ACHN (cell line): ENCODE data around the gene SOBP.

Experiments used
- DNase-seq: peaks from one replicate; pipeline ENCODE4 v3.0.0-alpha.2; 2015
- in situ Hi-C: cut with HindIII; loops from 2 replicates; pipeline ENCODE4 v1.10.0; 2017; ENCODE audit warnings: low sequenced_read_pairs, low pct_ligation_motif_present, low pct_unique_long_range_greater_than_20kb

The SOBP gene

GRCh38 chr6:107569473-107569872 is 79.6 kb downstream of the SOBP start:
- in situ Hi-C loops = no loop called here
- DNase-seq = no peak

GRCh38 chr6:107571354-107571753 is 81.4 kb downstream of the SOBP start:
- in situ Hi-C loops = no loop called here

GRCh38 chr6:107572886-107573285 is 83.0 kb downstream of the SOBP start:
- no peak for DNase-seq
- in situ Hi-C loops = no loop called here

More at GRCh38 chr6:107571354-107571753, 81.4 kb downstream of the SOBP start:
- no peak for DNase-seq

GRCh38 chr6:107574856-107575255 is 84.9 kb downstream of the SOBP start:
- in situ Hi-C loops = no loop called here
- no peak for DNase-seq

GRCh38 chr6:107576852-107577251 is 86.9 kb downstream of the SOBP start:
- in situ Hi-C loops = no loop called here
- DNase-seq = peak; percentile 79

GRCh38 chr6:107578642-107579341 is 88.9 kb downstream of the SOBP start:
- DNase-seq = no peak
- in situ Hi-C loops = no loop called here

- no peak for DNase-seq
- in situ Hi-C loops = no loop called here
Measured at GRCh38 chr6:107579456-107580056, 89.6 kb downstream of the SOBP start.

GRCh38 chr6:107582086-107582485 is 92.2 kb downstream of the SOBP start:
- DNase-seq = no peak
- in situ Hi-C loops = no loop called here

GRCh38 chr6:107584726-107585125 is 94.8 kb downstream of the SOBP start:
- in situ Hi-C loops = no loop called here
- no peak for DNase-seq

GRCh38 chr6:107585815-107586435 is 96.0 kb downstream of the SOBP start:
- no peak for DNase-seq
- in situ Hi-C loops = no loop called here

GRCh38 chr6:107587451-107587850 is 97.5 kb downstream of the SOBP start:
- in situ Hi-C loops = no loop called here
- DNase-seq = no peak

- no peak for DNase-seq
- in situ Hi-C loops = no loop called here
Measured at GRCh38 chr6:107589199-107589598, 99.3 kb downstream of the SOBP start.

GRCh38 chr6:107589934-107590333 is 100.0 kb downstream of the SOBP start:
- no peak for DNase-seq
- in situ Hi-C loops = no loop called here

GRCh38 chr6:107590378-107590777 is 100.5 kb downstream of the SOBP start:
- DNase-seq = no peak
- in situ Hi-C loops = no loop called here

- in situ Hi-C loops = no loop called here
- DNase-seq = no peak
Measured at GRCh38 chr6:107591346-107591745, 101.4 kb downstream of the SOBP start.

GRCh38 chr6:107592806-107593205 is 102.9 kb downstream of the SOBP start:
- in situ Hi-C loops = no loop called here
- DNase-seq = no peak

GRCh38 chr6:107594736-107595135 is 104.8 kb downstream of the SOBP start:
- in situ Hi-C loops = no loop called here
- no peak for DNase-seq

- no peak for DNase-seq
- in situ Hi-C loops = no loop called here
Measured at GRCh38 chr6:107598091-107598490, 108.2 kb downstream of the SOBP start.

GRCh38 chr6:107599043-107599442 is 109.1 kb downstream of the SOBP start:
- DNase-seq = no peak
- in situ Hi-C loops = no loop called here

GRCh38 chr6:107600121-107600520 is 110.2 kb downstream of the SOBP start:
- in situ Hi-C loops = no loop called here
- no peak for DNase-seq
